ENCODE data around the gene IGFBP6.

The IGFBP6 gene

GRCh38 chr12:53133722-53134121 is 36.3 kb downstream of the IGFBP6 start:
- no peak for TF ChIP-seq CTCF (IDR thresholded peaks at IDR 0.05; ENCODE audit: insufficient read depth, missing control alignments)
- FAIRE-seq = no peak
- DNase-seq (ENCODE audit: insufficient read length, low spot score) = no peak

DNA sequence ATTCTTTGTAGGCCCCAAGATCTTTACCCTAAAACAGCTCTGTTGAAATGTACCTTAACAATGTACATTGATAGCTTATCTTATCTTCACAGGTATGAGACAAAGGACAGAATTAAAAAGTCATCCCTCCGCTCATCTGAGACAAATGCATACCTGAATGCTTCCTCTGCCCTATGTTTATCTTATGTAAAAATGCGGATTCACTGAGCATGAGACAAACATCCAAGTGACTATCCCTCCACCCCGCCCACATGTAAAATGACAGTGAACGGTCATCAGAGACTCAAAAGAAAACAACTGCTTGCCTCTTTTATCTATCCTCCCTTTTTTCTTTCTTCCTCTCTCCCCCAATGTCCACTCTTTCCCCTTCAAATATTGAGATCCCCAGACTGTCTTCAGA is 45.9 kb downstream of the IGFBP6 start:
- no peak for FAIRE-seq
- TF ChIP-seq CTCF (IDR thresholded peaks at IDR 0.05; ENCODE audit: insufficient read depth, missing control alignments) = no peak

GRCh38 chr12:53145383-53146260 is 48.2 kb downstream of the IGFBP6 start:
- DNase-seq (ENCODE audit: insufficient read length, low spot score) (no peak), FAIRE-seq (no peak)
- no peak for TF ChIP-seq CTCF (IDR thresholded peaks at IDR 0.05; ENCODE audit: insufficient read depth, missing control alignments)

More for the DNA sequence above, 45.9 kb downstream of the IGFBP6 start:
- no peak for DNase-seq (ENCODE audit: insufficient read length, low spot score)

DNA sequence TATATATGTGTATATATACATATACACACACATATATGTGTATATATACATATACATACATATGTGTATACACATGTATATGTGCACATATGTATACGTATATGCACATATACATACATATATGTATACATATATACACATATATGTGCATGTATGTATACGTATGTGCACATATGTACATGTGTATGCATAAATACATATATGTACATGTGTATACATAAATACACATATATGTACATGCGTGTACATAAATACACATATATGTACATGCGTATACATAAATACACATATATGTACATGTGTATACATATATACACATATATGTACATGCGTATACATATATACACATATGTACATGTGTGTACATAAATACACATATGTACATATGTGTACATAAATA is 49.7 kb downstream of the IGFBP6 start:
- no peak for DNase-seq (ENCODE audit: insufficient read length, low spot score)
- no peak for FAIRE-seq
- TF ChIP-seq CTCF (IDR thresholded peaks at IDR 0.05; ENCODE audit: insufficient read depth, missing control alignments) = no peak

- TF ChIP-seq CTCF (IDR thresholded peaks at IDR 0.05; ENCODE audit: insufficient read depth, missing control alignments) = no peak
- DNase-seq (ENCODE audit: insufficient read length, low spot score) (no peak), FAIRE-seq (no peak)
Observed at GRCh38 chr12:53147653-53148052, 50.2 kb downstream of the IGFBP6 start.

DNA sequence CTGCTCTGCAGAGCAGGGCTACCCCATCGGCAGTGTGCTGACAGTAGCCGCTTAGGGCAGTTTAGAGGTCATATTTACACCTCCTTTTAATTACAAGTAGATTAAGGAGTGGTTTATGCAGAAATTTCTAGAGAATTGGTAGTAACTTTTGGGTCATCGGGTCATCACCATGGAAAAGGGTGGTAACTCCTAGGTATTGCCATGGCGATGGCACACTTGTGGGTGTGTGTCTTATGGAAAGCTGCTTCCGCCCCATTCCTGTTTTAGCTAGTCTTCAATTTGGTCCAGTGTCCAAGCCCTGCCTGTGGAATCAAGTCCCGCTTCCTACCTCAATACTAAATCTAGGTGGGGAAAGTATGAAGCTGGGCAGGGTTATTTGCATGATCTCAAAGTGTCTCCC is 53.6 kb downstream of the IGFBP6 start:
- FAIRE-seq = no peak
- DNase-seq (ENCODE audit: insufficient read length, low spot score) = no peak
- no peak for TF ChIP-seq CTCF (IDR thresholded peaks at IDR 0.05; ENCODE audit: insufficient read depth, missing control alignments)

All from D721Med (cell line).